ENCODE data around the gene NHLH2.

The NHLH2 gene

GRCh38 chr1:115840605-115841460 lies at the start of gene NHLH2:
Gene NHLH2 (minus strand): TSS chr1:115841126. CDS start chr1:115838372, 2,754 bp downstream.
- DNase-seq, result no peak

- DNase-seq, result no peak
These were observed 49.7 kb upstream of the NHLH2 start for GRCh38 chr1:115890580-115890979.

- no peak for DNase-seq
These were observed 48.0 kb upstream of the NHLH2 start for GRCh38 chr1:115888976-115889375.

GRCh38 chr1:115882913-115883902 lies 42.3 kb upstream of the NHLH2 start:
- no peak for DNase-seq

DNA sequence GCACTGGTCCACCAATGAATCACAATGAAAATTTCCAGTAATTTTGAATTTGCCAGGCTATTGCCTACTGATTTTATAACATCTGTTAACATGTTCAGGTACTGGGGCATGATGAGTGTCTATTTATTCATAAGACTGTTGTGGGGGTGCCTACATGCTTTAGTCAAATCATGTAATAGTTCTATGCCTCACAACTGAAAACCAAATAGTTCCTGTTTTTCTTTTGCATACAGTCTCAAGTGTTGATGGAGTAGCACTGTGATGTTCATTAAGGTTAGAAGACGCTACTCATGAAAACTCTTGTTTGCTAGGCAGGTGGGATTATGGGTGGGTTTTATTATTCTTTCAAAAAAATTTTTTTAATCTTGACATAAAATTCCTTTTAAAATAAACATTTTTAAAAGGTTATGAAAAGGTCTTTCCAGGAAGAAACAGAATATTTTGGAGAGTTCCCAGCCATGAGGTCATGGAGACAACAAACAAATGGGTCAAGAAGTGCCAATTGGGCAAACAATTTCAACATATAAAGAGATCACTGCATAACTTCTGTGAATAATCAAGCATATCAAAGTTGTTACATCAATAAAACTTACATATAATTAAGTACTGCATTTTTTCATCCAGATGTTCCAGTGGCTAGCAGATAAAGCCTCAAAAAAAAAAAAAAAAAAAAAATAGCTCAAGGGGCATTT lies 40.2 kb upstream of the NHLH2 start:
- no peak for DNase-seq

GRCh38 chr1:115879977-115880376 lies 39.1 kb upstream of the NHLH2 start:
- DNase-seq, result peak; percentile 7 to 16

DNA sequence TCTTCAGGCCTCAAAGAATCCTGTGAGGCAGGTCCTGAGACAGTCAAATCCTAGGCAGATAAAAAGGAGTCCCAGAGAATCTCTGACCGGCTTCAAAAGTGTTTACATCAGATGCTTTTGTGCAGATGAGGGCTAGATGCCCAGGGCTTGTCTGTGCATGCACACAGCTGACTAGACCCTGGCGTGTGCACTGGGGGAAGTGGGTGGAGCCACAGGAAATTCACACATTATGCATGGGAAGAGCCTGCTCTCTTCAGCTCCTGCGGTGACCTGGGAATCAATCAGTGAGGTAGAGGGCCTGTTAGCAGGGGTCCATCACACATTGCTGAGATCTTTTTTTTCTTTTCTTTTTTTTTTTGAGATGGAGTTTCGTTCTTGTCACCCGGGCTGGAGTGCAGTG lies 36.6 kb upstream of the NHLH2 start:
- DNase-seq, result no peak

DNA sequence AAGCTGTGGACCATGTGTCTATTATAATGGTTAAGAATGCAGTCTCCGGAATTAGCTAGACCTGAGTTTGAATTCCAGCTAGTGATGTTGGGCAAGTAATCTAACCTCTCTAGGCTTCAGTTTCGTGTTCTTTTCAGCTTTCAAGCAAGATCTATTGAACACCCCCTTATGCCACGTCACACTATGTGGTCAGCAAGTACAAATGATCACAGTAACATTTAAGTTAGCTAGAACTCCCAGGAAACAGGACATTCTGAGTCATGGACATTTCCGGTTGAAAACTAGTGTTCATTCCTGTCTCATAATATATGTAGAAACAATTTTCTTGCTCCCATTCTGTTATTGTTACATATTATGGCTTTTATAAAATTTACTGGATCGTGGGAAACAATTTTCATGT lies 34.0 kb upstream of the NHLH2 start:
- no peak for DNase-seq

DNA sequence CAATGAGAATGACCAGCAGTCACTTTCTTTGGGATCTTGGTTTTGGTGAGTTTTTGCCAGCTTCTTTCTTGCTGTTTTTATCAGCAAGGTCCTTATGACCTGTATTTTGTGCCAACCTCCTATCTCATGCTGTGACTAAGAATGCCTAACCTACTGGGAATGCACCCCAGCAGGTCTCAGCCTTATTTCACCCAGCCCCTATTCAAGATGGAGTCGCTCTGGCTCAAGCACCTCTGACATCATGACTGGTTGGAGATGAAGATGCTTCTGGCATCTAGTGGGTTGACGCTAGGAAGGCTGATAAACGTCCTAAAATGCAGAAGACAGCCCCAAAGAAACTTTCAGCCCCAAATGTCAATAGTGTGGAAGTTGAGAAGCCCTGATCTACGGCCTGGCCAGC lies 33.6 kb upstream of the NHLH2 start:
- DNase-seq, result no peak

GRCh38 chr1:115873184-115873583 lies 32.3 kb upstream of the NHLH2 start:
- no peak for DNase-seq

- DNase-seq, result no peak
These were observed 28.1 kb upstream of the NHLH2 start for GRCh38 chr1:115869064-115869463.

GRCh38 chr1:115867216-115867615 lies 26.3 kb upstream of the NHLH2 start:
- no peak for DNase-seq

DNA sequence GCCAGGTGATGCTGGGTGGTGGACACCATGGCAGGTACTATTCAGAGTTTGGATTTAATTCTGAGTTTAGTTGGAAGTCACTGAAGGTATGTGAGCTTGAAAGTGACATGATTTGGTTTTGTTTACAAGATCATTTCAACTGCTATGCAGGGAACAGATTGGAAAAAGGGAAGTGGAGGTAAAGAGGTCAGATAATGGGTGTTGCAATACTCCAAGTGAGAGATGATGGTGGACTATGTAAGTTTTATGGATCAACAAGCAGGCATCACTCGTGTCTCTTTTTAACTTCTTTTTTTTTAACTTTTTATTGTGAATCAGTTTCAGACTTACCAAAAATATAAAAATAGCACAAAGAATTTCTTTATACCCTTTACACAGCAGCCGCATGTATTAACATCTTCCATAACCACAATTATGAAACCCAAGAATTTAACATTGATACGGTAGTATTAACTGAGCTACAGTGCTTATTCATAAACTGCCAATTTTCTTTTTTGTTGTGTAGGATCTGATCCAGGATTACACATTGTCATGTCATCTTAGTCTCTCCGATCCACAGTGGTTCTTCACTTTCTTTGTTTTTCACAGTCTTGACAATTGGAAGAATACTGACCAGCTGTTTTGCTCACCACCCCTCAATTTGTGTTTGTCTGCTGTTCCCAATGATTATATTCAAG lies 24.9 kb upstream of the NHLH2 start:
- peak; percentile 41 to 48 for DNase-seq

- DNase-seq, result no peak
These were observed 21.5 kb upstream of the NHLH2 start for GRCh38 chr1:115862403-115862802.

GRCh38 chr1:115854005-115854404 lies 13.1 kb upstream of the NHLH2 start:
- DNase-seq, result no peak

- no peak for DNase-seq
These were observed 10.0 kb upstream of the NHLH2 start for GRCh38 chr1:115850937-115851336.

DNA sequence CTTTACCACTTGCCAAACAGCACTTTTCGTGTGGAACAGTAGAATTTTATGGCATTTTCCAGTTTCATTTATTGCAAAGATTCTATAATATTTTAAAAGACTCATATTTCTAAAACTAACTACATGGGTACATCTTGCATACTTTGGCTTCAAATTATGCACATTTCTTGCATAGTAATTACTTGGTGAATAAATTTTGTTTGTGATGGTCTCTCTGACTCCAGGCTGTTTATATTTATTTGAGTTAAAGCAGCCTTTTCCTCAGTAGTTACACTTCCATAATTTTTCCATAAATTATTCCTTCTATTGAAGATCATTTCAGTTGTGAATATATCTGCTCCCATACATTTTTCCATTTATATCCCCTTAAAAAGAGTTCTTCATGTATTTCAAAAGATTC lies 6.9 kb upstream of the NHLH2 start:
- no peak for DNase-seq

DNA sequence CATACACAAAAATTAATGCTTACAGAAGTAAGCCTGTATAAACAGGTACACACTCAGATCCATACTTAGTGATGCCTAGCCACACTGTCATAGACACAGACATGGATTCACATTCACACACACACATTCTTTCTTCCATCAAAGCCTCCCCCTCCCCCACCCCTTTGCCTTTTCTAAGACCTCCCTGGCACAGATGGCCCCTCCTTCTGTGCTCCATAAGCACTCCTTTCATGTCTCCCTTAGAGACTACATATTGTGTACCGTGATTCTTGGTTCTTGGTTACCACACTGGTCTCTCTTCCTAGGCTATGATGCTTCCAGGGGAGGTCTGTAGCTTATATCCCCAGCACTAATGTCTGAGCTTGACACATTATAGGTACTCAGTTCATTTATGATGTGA lies 2.0 kb upstream of the NHLH2 start:
- DNase-seq, result no peak

DNA sequence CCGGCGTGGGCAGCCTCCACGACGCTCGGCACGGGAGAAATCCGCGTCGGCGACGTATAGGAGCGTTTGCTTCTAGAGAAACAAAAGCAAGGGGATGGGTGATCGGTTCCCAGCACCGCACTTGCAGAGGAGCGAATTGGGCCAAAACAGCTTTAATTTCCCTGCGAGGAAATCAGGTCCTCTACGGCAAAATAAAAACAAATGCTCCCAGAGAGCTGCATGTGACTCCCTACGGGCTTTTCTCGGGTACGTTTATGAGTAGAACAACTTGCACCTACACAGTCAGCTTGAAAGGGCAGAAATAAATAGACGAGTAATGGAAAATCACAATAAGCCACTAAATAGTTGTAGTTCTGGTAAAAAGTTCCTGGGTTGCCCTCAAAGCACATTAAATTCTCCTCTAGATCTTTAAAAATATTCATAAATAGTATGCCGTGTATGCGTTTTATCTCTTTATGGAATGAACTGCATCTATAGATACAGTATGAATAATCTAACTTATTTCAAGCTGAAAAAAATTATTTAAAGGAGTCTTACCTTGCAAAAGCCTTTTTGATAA lies 1.2 kb downstream of the NHLH2 start:
- DNase-seq, result peak in 1 of 2 donors; percentile 12

DNA sequence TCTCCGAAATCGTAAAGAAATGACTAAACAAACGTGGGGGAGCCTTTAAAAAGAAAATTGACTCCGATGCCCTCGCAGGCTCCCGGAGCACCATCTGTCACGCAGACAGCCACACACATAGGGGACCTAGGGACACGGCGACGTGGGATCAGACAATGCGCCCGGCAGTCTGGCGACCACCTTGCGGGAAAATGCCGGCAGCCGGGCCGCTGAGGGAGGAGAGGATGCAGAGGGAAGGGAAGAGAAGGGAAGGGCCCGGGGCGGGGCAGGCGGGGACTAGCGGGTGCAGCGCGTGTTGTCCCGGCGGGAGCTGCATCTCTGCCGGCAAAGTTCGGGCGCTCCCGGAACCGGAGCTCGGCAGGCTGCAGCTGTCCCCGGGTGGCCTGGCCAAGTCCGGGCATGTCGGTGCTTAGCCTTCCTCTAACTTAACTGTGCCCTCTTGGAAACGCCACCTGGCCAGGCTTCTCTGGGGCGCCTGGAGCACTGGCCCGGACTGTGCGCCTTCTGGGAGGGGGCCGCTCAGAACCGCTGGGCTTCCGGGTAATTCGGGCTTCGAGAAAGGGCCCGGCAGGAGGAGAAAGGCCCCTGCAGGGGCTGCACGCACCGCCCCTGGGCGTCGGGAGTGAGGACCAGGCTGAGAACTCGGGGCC lies 1.8 kb downstream of the NHLH2 start:
- no peak for DNase-seq

- no peak for DNase-seq
These were observed 2.4 kb downstream of the NHLH2 start for GRCh38 chr1:115838431-115839028.
